GM23248 (cell line): ENCODE data around the gene ATP23.

Experiments
- EZH2 ChIP-seq: fragments of 200-600 bp; sonication (generic); IDR thresholded peaks from 2 replicates; pipeline ENCODE4 v1.6.1; 2018; ENCODE audit warnings: antibody characterized with exemption, mild to moderate bottlenecking; ENCODE audit not compliant: insufficient read depth, poor library complexity, severe bottlenecking
- EZH2phosphoT487 ChIP-seq: fragments of 200-600 bp; sonication (generic); IDR thresholded peaks from 2 replicates; pipeline ENCODE4 v1.6.1; 2018; ENCODE audit warnings: antibody characterized with exemption, moderate library complexity, mild to moderate bottlenecking, low read depth; ENCODE audit not compliant: insufficient read depth

DNA sequence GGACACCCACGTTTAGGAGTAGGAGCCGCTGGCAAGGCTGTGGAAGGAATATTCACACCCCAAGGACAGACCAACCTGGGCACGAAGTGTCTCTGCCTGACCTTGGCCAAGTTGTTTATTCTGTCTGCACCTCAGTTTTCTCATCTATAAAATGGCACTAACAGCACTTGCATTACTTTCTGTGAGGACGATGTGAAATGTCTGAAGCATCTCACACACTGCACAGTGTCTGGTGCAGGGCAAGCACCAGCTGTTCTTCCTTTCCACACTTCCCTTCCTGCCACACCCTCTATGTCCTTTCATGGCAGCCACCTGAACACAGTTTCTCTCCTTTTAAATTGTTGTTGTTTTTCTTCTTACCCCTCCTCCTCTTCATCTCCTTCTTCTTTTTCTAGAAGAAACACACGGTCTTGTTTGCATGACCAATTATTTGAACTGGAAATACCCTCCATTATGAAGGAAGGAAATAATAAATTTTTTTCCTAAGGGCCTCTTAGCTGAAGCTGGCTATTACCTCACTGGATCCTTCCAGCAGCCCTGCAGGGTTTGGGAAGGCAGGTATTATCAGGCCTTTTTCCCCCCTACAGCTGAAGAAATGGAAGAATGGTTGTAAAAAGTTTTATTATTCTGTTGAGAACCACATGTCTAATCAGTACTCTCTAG, 42.9 kb upstream of the ATP23 start:
- no peak for TF ChIP-seq EZH2phosphoT487
- no peak for TF ChIP-seq EZH2
